Ishikawa (cell line): ENCODE measurements around the gene LRRC47.

ENCODE experiments used
- CEBPB ChIP-seq: IDR thresholded peaks from 2 replicates; pipeline ENCODE4 v1.6.1; 2012
- CREB1 ChIP-seq: IDR thresholded peaks from 2 replicates; pipeline ENCODE4 v1.6.1; 2012; ENCODE audit warnings: low read depth
- EGR1 ChIP-seq: IDR thresholded peaks from 2 replicates; pipeline ENCODE4 v1.6.1; 2012
- EP300 ChIP-seq: IDR thresholded peaks from 2 replicates; pipeline ENCODE4 v1.6.1; 2012; ENCODE audit warnings: borderline replicate concordance
- FOXM1 ChIP-seq: IDR thresholded peaks from 2 replicates; pipeline ENCODE4 v1.6.1; 2012; ENCODE audit warnings: low read depth, borderline replicate concordance
- MAX ChIP-seq: IDR thresholded peaks from 2 replicates; pipeline ENCODE4 v1.6.1; 2012
- NFIC ChIP-seq: IDR thresholded peaks from 2 replicates; pipeline ENCODE4 v1.6.1; 2012
- RAD21 ChIP-seq: IDR thresholded peaks from 2 replicates; pipeline ENCODE4 v1.6.1; 2012; ENCODE audit warnings: low read depth
- TAF1 ChIP-seq: IDR thresholded peaks from 2 replicates; pipeline ENCODE4 v1.6.1; 2012; ENCODE audit warnings: low read depth, mild to moderate bottlenecking
- TCF12 ChIP-seq: IDR thresholded peaks from 2 replicates; pipeline ENCODE4 v1.6.1; 2012; ENCODE audit warnings: low read depth
- TEAD4 ChIP-seq: IDR thresholded peaks from 2 replicates; pipeline ENCODE4 v1.6.1; 2012
- YY1 ChIP-seq: IDR thresholded peaks from 2 replicates; pipeline ENCODE4 v1.6.1; 2012; ENCODE audit warnings: low read depth
- ZBTB7A ChIP-seq: IDR thresholded peaks from 2 replicates; pipeline ENCODE4 v1.6.1; 2012; ENCODE audit warnings: low read depth
- TF ChIP-seq, protein P1 (sequence below): IDR thresholded peaks from 2 replicates; pipeline ENCODE4 v1.6.1; 2012
- TF ChIP-seq, protein P2 (sequence below): IDR thresholded peaks from 2 replicates; pipeline ENCODE4 v1.6.1; 2012; ENCODE audit warnings: low read depth, mild to moderate bottlenecking

LRRC47 gene

DNA sequence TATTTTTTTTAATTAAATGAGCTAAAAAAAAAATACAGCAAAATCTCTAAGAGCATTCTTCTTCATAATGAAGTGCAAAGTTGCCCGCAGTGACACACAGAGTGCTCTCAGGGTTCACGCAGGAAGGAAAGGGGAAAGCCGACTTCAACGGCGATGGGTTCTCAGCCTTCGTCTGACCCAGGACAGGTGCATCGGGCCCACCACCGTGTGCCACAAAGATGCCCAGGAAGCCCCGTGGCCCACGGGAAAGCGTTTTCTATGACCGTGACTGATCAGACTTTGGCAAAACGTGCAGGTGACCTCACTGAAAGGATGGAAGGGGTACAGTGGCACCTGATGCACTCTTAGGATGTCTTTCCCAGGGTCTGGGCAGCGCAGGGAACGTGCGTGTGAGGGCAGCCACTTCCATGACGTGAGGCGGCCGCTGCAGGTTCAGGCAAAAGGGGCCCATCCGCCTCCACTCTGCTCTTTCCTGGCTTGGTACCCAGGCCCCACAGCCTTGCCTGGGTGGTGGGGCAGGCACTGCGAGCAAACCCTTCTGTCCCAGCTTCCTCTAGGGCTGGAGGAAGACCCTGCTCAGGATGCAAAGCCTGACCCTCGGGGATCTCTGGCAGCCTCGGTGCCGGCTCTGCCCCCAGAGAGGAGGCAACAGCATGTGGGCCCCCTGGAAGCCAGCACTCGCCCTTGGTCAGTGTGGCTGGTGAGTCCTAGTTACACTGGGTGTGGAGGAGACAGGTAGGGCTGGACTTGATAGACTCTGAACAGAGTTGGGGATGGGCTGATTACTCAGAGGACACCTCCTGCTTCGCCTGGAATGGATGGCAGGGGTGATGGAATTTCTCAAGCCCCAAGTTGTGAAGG is 8.3 kb downstream of the LRRC47 start:
- TF ChIP-seq TAF1 = no peak

- TF ChIP-seq YY1 (no peak), FOXM1 (no peak), CREB1 (no peak), NFIC (no peak), TEAD4 (no peak), TAF1 (no peak), ZBTB7A (no peak), TCF12 (no peak), CEBPB (no peak), RAD21 (no peak), EGR1 (no peak), EP300 (no peak), MAX (no peak)
- TF ChIP-seq, protein P1, sequence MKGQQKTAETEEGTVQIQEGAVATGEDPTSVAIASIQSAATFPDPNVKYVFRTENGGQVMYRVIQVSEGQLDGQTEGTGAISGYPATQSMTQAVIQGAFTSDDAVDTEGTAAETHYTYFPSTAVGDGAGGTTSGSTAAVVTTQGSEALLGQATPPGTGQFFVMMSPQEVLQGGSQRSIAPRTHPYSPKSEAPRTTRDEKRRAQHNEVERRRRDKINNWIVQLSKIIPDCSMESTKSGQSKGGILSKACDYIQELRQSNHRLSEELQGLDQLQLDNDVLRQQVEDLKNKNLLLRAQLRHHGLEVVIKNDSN = no peak
- TF ChIP-seq, protein P2, sequence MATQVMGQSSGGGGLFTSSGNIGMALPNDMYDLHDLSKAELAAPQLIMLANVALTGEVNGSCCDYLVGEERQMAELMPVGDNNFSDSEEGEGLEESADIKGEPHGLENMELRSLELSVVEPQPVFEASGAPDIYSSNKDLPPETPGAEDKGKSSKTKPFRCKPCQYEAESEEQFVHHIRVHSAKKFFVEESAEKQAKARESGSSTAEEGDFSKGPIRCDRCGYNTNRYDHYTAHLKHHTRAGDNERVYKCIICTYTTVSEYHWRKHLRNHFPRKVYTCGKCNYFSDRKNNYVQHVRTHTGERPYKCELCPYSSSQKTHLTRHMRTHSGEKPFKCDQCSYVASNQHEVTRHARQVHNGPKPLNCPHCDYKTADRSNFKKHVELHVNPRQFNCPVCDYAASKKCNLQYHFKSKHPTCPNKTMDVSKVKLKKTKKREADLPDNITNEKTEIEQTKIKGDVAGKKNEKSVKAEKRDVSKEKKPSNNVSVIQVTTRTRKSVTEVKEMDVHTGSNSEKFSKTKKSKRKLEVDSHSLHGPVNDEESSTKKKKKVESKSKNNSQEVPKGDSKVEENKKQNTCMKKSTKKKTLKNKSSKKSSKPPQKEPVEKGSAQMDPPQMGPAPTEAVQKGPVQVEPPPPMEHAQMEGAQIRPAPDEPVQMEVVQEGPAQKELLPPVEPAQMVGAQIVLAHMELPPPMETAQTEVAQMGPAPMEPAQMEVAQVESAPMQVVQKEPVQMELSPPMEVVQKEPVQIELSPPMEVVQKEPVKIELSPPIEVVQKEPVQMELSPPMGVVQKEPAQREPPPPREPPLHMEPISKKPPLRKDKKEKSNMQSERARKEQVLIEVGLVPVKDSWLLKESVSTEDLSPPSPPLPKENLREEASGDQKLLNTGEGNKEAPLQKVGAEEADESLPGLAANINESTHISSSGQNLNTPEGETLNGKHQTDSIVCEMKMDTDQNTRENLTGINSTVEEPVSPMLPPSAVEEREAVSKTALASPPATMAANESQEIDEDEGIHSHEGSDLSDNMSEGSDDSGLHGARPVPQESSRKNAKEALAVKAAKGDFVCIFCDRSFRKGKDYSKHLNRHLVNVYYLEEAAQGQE = no peak
These were observed 9.0 kb downstream of the LRRC47 start for GRCh38 chr1:3787349-3787715.

DNA sequence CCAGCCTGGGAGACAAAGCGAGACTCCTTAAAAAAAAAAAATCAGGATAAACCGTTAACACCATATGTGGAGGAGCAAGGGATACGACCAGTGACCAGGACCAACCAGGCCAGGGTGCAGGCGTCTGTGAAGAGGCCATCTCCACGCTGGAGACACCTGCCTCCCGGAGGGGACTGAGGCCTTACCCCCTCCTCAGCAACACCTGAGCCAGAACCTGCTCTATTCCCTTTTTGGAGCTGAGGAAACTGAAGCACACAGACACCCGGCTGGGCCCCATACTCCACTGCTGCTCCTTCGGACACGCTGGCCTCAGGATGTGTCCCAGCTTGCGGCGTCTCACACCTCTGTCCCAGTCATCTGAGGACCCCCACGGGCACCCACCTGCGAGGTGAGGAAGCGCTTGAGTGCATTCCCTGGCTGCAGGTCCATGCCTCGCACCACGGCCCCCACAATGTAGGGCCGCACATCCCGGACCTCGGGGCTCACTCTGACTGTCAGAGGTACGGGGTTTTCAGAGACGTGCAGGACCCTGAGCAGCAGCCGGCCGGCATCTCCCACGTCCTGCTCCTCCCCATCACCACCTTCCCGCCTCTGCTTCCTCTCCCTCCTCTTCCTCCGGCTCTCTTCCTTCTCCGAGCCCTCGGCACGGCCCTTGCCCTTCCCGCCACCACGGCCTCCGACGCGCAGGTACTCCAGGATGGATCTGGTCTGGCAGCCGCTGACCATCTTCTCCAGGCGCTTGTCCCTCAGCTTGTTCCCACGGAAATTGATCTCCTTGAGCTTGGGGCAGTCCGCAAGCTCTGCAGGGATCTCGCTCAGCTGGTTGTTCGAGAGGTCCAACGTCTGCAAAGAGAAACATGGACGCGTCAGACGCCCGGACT is 9.6 kb downstream of the LRRC47 start:
- TF ChIP-seq, protein P2 = no peak
- TF ChIP-seq FOXM1 (no peak), MAX (no peak), ZBTB7A (no peak), CEBPB (no peak), CREB1 (no peak)
- TF ChIP-seq, protein P1 = no peak

GRCh38 chr1:3785456-3786157 is 10.7 kb downstream of the LRRC47 start:
- TF ChIP-seq EP300 (no peak), RAD21 (peak; percentile 54), FOXM1 (no peak), CREB1 (no peak), YY1 (no peak), NFIC (0 out of 2 replicates have a peak, but pooled peaks have one; percentile 17), CEBPB (0 out of 2 replicates have a peak, but pooled peaks have one; percentile 27)

GRCh38 chr1:3785045-3785444 is 11.3 kb downstream of the LRRC47 start:
- TF ChIP-seq CREB1 = no peak
- TF ChIP-seq, protein P2 = no peak
- no peak for TF ChIP-seq YY1
- no peak for TF ChIP-seq EP300
- TF ChIP-seq TCF12 = no peak
- TF ChIP-seq, protein P1 = no peak
- no peak for TF ChIP-seq FOXM1
- TF ChIP-seq CEBPB = no peak
- no peak for TF ChIP-seq NFIC
- TF ChIP-seq ZBTB7A = no peak
- no peak for TF ChIP-seq TEAD4
- no peak for TF ChIP-seq MAX
- no peak for TF ChIP-seq RAD21
- TF ChIP-seq EGR1 = no peak
- no peak for TF ChIP-seq TAF1
